Measurements from ENCODE around the gene KMT2D. TPM values are rescaled to one million over a fixed set of nuclear protein-coding genes. Genes with fewer than 3 reads are reported as not detected.

The KMT2D gene
- total RNA-seq, 3 donors from 2014 or later (not counting 1 experiment from before 2014, with no cell fraction given): 164 to 186 (median 182) TPM

DNA sequence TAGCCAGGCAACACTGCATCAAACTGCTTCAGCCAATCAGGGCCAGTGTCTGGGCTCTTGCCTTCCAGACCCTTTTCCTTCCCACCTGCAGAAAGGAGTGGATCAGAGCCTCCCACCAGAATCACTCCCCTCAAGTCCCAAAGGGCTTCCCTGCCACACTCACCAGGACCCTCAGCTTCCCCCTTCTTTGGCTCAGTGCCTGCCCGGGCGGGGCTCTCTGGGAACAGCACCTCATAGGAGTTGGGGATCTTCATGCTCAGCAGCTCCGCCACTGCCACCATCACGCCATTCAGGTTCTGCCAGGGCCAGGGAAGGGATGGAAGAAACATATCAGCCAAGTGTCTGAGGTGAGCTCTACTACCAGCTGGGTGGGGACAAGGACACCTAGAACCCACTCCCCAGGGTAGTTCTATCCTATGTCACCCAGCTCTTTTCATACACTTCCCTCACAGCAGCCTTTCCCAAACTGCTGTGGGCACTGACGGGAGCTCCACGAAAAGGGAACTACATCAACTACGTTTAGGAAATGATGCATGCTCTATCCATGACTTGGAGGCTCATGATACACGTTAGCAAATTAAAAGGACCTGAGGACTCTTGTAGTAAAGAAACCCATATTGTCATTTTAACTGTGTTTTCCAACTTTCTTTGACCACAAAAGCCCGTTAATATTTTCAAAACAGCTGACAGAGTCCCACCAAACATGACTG is 32.6 kb downstream of the KMT2D start:
- Mint-ChIP-seq H3K9me3 (no peaks in the 10 kb centered on the region), H3K27me3 (ENCODE audit: low read depth in 2 of 2) (no peaks in the 10 kb centered on the region), H3K27ac (peak overlapping the region in 1 of 2 donors; percentile 50), H3K36me3 (no peaks in the 10 kb centered on the region), H3K4me1 (peaks cover 0 to 5% of the 10 kb centered on the region in 2 donors), H3K4me3 (no peak overlapping the region)
- intact Hi-C loops (cut with micrococcal nuclease): no loop called here
- DNase-seq (no peak), ATAC-seq (no peak)
- Histone ChIP-seq H3K9me3 (ENCODE audit: control insufficient read depth, insufficient read depth, low read length) (no peaks in the 10 kb centered on the region), H3K4me1 (ENCODE audit: control insufficient read depth, insufficient read depth, low read length) (no peaks in the 10 kb centered on the region), H3K27me3 (ENCODE audit: control insufficient read depth, insufficient read depth, low read length) (no peaks in the 10 kb centered on the region), H3K36me3 (ENCODE audit: control insufficient read depth, insufficient read depth, low read length) (peaks cover 73% of the 10 kb centered on the region), H3K4me3 (ENCODE audit: low read length) (no peak overlapping the region), H3K27ac (ENCODE audit: low read length) (no peak overlapping the region)
- WGBS (ENCODE audit: insufficient coverage): 97% methylated on average over 9 of the region's 9 CpGs
- TF ChIP-seq, protein P1, sequence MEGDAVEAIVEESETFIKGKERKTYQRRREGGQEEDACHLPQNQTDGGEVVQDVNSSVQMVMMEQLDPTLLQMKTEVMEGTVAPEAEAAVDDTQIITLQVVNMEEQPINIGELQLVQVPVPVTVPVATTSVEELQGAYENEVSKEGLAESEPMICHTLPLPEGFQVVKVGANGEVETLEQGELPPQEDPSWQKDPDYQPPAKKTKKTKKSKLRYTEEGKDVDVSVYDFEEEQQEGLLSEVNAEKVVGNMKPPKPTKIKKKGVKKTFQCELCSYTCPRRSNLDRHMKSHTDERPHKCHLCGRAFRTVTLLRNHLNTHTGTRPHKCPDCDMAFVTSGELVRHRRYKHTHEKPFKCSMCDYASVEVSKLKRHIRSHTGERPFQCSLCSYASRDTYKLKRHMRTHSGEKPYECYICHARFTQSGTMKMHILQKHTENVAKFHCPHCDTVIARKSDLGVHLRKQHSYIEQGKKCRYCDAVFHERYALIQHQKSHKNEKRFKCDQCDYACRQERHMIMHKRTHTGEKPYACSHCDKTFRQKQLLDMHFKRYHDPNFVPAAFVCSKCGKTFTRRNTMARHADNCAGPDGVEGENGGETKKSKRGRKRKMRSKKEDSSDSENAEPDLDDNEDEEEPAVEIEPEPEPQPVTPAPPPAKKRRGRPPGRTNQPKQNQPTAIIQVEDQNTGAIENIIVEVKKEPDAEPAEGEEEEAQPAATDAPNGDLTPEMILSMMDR (IDR thresholded peaks at IDR 0.05): no peak

- peaks cover 0 to 5% of the 10 kb centered on the region in 2 donors for H3K4me1 Mint-ChIP-seq
- H3K4me3 ChIP-seq (ENCODE audit: low read length): no peak overlapping the region
- H3K27me3 Mint-ChIP-seq (ENCODE audit: low read depth in 2 of 2): no peaks in the 10 kb centered on the region
- H3K4me1 ChIP-seq (ENCODE audit: control insufficient read depth, insufficient read depth, low read length): no peaks in the 10 kb centered on the region
- no peaks in the 10 kb centered on the region for H3K9me3 ChIP-seq (ENCODE audit: control insufficient read depth, insufficient read depth, low read length)
- no peaks in the 10 kb centered on the region for H3K27me3 ChIP-seq (ENCODE audit: control insufficient read depth, insufficient read depth, low read length)
- WGBS (ENCODE audit: insufficient coverage): 98% methylated on average over 26 of the region's 26 CpGs
- H3K27ac Mint-ChIP-seq: peak overlapping the region in 1 of 2 donors; percentile 50
- no peak for ATAC-seq
- DNase-seq: no peak
- H3K27ac ChIP-seq (ENCODE audit: low read length): no peak overlapping the region
- TF ChIP-seq, protein P1 (IDR thresholded peaks at IDR 0.05): no peak
- H3K4me3 Mint-ChIP-seq: no peak overlapping the region
- no peaks in the 10 kb centered on the region for H3K9me3 Mint-ChIP-seq
- H3K36me3 Mint-ChIP-seq: no peaks in the 10 kb centered on the region
- peaks cover 71% of the 10 kb centered on the region for H3K36me3 ChIP-seq (ENCODE audit: control insufficient read depth, insufficient read depth, low read length)
- intact Hi-C loops (cut with micrococcal nuclease): no loop called here
These were observed 33.7 kb downstream of the KMT2D start for GRCh38 chr12:49026678-49027480.

GRCh38 chr12:49026101-49026500 is 34.5 kb downstream of the KMT2D start:
- 98% methylated on average over 21 of the region's 21 CpGs for WGBS (ENCODE audit: insufficient coverage)
- DNase-seq: no peak
- Mint-ChIP-seq H3K27ac (no peak overlapping the region), H3K4me1 (no peaks in the 10 kb centered on the region), H3K27me3 (ENCODE audit: low read depth in 2 of 2) (no peaks in the 10 kb centered on the region), H3K9me3 (no peaks in the 10 kb centered on the region), H3K36me3 (no peaks in the 10 kb centered on the region), H3K4me3 (no peak overlapping the region)
- H3K27ac ChIP-seq (ENCODE audit: low read length): no peak overlapping the region
- H3K4me1 ChIP-seq (ENCODE audit: control insufficient read depth, insufficient read depth, low read length): no peaks in the 10 kb centered on the region
- H3K4me3 ChIP-seq (ENCODE audit: low read length): no peak overlapping the region
- peaks cover 73% of the 10 kb centered on the region for H3K36me3 ChIP-seq (ENCODE audit: control insufficient read depth, insufficient read depth, low read length)
- intact Hi-C loops (cut with micrococcal nuclease): no loop called here
- ATAC-seq: no peak
- H3K9me3 ChIP-seq (ENCODE audit: control insufficient read depth, insufficient read depth, low read length): no peaks in the 10 kb centered on the region
- TF ChIP-seq, protein P1 (IDR thresholded peaks at IDR 0.05): no peak
- H3K27me3 ChIP-seq (ENCODE audit: control insufficient read depth, insufficient read depth, low read length): no peaks in the 10 kb centered on the region

Data from natural killer cell (primary cell).